8988T (cell line): ENCODE results near the gene TBC1D14.

Source experiments
- DNase-seq: peaks from one replicate; pipeline ENCODE4 v3.0.0; 2011

The TBC1D14 gene

DNA sequence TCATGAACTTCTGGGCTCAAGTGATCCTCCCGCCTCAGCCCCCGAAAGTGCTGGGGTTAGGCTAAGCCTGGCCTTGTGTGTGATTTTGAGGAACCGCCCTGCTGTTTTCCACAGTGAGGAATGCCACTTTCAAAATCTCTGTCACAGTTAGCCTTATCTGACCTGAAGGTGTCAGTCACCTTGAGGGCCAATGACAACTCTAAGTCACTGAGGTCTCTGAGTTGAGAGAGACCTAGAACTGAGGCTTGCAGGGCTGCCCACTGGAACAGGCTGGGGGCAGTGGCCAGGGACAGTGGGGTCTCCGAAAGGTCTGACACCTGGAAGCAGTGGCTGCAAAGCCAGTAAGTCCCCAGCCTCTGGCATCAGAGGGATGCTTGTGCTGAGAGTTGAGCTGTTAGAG is 139.7 kb downstream of the TBC1D14 start:
- DNase-seq = no peak

DNA sequence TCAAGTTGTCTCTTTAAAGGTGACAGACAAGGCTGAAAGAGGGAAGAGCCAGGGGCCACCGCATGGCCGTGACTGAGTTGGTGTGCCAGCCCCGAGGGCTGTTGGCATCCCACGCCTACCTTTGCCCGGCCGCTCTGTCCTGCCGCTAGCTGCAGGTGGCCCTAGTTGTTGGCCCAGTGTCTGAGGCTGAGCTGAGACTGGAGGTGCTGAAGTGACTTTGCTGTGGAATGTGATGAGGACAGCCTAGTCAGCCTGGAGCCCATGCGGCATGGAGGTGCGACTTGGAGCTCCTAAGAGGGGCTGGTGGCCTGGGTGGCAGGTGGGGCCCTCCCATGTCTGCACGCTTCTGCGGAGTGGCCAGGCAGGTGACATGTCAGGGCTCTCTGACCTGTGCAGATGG is 140.1 kb downstream of the TBC1D14 start:
- no peak for DNase-seq

DNA sequence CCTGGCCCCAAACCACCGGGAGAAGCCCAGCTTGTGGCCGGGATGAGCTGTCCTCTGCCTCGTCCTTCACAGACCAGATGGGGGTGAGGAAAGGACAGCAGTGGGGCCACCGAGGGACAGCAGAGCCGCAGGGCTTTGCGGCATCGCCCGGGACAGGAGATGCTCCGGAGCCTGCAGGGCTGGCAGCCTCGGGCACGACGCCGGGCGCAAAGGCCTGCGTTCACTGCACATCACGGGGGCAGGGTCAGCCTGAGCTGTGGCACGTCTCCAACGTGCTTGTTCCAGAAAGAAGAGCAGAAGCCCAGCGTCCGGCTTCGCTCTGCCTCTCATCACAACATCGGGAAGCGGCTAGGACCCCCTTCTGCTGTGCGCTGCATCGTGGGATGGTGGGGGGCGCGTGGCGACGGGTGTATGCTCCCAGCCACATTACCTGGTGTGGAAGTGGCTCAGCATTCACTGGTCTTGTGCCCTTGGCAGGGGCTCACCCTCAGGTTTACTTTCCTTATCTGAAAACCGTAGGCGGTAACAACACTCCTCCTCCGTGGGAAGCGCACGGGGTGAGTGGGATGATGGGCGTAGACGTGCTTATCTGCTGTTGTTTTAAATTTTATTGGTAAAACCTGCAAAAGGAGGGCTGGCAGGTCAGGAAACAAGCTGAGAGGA is 141.0 kb downstream of the TBC1D14 start:
- no peak for DNase-seq

DNA sequence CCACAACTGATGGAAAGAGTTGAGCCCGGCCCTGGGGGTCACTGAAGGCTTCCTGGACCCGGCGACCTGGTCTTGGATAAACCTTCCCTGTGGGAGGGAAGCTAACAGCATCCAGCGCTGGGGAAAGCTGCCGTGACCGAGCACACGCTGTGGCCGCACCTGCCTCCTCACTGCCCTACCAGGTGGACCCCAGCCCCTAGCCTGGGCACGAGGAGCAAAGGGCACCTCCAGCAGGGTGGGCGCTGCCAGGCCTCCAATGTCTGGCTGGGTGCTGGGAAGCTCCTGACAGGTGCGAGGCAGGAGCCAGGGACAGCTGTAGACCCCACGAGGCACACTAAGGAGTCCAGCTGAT is 141.5 kb downstream of the TBC1D14 start:
- DNase-seq = no peak

DNA sequence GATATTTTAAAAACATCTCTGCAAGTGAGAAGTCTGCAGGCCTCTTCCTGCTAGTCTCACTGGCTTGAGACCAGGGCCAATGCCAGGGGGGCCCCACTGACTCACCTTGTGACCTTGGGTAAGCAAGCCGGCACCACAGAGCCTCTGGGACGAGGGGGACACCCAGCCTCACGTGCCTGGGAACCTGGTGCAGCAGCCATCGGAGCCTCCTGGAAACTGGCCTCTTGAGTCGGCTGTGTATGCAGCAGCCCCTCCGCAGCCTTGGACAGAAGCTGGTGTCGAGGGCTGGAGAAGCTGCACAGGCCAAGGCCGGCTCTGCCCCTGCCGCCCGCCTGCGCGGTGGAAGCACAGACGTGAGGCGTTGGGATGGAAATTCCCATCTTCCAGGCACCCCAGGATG is 142.3 kb downstream of the TBC1D14 start:
- no peak for DNase-seq

DNA sequence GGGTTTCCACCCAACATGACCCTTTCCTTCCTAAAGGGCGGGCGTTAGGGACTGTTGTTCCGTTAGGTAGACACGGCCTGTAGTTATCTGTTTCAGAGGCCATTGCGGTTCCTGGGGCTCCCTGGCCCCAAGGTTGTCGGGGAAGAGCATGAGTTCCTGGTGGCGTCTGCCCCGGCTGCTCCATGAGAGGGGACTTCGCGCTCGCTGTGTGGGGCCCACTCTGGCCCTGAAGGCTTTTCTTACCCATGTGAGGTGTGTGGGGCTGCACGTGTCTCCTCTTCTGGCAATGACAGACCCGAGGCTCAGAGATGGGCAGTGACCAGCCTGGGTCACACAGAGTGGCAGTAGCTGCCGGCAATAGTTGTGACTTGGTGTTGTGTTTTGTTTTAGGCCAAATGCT is 142.7 kb downstream of the TBC1D14 start:
- DNase-seq = no peak

DNA sequence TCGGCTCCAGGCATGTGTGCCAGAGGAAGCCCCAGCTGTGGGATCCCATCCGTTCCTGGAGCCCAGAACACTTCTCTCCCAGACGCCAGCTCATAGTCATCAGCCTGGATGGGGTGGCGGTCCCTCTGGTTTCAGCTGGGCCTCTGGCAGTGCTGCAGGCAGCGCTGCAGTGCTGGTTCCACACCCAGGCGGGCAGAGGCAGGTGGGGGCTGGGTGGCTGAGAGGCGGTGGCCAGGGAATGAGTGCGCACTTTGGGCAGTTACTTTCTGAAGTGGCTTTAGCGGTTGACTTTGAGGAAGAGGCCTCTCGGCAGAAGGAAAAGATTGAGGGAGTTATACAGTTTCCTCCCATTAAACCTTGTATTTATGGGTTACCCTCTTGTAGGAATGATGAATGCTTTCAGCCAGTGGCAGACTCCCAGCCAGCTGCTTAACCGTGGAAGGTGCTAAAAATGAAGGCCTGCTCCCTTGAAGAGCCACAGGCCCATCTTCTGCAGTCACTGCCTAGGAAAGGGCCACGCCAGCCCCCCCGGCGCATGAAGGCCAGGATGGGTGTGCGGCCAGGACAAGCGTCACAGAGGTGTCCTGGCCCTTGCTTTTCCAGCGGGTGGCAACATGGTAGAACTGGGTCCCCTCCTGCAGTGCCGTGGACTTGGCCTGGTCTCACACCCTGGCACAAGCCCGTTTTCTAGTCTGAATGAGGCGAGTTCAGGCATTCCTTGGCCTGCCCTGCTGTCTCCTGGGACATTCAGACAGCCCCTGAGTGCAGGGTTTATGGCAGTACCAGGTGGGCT is 143.5 kb downstream of the TBC1D14 start:
- DNase-seq = no peak

DNA sequence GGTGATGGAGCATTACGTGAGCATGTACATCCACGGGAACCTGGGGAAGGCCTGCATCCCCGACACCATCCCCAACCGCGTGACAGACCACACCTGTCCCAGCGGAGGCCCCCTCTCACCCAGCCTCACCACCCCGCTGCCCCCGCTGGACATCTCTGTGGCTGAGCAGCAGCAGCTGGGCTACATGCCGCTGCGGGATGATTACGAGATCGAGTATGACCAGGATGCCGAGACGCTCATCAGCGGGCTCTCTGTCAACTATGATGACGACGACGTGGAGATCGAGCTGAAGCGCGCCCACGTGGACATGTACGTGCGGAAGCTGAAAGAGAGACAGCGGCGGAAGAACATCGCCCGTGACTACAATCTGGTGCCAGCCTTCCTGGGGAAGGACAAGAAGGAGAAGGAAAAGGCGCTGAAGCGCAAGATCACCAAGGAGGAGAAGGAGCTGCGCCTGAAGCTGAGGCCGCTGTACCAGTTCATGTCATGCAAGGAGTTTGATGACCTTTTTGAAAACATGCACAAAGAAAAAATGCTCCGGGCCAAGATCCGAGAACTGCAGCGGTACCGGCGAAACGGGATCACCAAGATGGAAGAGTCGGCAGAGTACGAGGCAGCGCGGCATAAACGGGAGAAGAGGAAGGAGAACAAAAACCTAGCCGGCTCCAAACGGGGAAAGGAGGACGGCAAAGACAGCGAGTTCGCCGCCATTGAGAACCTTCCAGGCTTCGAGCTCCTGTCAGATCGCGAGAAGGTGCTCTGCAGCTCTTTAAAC is 144.7 kb downstream of the TBC1D14 start:
- no peak for DNase-seq

DNA sequence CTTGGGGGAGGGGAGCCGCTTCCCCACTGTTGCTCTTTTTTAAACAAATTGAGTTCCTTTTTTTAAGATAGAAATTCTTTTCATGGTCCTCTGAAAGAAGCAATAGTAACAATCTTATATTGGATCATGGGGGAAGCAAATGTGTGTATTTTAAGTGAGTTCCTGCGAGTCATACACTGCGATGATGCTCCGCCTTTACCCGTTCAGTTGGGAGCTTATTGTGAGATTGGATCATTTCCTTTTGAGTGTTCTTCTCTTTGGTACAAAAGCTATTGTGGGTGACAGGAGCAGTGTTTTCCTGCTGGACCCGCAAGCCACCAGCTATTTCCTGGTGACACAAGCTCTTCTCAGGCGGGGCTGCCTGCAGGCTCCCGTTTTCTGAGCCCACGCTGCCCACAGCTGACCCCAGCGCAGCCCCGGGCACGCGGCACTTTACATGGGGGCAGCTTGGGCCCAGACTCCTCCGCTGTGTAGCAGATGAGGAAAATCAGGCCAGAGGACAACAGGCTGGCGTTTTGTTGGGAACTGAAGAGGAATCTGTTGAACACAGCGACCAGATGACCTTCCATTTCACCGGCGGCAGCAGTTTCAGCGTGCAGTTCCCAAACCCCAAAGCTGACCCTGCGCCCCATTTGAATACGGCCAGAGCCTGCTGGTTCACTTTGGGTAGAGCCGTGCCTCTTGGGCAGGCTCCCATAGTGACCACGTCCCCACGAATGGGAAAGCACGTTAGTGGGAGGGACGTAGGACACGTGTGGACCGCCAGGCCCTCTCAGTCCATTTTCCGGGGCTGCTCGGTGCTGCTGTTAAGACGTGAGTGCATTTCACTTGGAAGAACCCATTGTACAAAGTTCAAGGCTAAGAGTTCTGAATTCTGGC is 145.7 kb downstream of the TBC1D14 start:
- no peak for DNase-seq

DNA sequence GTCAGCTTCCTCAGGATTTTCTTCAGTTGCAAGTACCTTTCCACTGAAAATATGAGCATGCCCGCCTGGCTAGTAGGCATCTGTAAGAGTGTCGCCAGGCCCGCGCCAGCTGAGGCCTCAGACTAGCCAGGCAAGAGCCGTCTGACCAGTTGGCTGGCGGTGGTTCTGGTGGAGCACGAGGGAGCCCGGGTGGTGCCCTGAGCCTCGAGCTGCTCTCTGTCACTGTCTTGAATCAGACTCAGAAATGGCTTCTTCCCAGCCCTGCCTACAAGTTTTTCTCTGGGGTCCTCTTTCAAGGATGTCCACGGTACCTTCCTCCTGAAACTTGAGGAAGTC is 146.3 kb downstream of the TBC1D14 start:
- DNase-seq = no peak

DNA sequence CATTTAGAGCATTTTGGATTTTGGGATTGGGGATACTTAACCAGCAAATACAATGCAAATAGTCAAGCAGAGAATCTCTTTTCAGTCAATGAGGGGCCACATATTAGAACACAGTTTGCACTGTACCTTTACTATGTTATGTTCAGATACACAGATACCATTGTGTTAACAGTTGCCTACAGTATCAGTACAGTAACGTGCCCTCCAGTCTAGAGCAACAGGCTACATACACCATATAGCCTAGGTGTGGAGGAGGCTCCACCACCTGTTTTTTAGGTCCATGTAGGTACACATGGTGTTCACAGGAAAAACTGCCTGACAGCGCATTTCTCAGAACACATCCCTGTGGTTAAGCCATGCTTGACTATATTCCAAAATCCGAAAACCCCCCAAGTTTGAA is 149.2 kb downstream of the TBC1D14 start:
- DNase-seq = no peak

DNA sequence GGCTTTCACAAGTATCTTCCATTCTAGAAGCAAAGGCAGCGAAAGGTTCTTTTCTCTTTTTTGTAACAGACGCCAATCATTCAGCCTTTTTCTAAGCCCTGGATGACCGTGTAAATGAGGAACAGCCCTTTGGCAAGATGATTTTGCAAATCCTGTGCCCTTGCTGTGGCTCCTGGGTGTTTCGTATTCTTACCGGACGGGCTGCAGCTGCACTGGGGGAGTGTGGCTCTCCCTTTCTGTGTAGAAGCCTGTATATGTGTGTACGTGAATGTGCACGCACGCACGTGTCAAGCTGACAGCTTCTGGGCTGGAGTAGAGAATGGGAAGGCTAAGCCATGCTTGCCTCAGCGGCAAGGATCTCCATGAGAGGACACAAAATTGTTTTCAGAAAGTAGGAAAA is 150.0 kb downstream of the TBC1D14 start:
- no peak for DNase-seq

DNA sequence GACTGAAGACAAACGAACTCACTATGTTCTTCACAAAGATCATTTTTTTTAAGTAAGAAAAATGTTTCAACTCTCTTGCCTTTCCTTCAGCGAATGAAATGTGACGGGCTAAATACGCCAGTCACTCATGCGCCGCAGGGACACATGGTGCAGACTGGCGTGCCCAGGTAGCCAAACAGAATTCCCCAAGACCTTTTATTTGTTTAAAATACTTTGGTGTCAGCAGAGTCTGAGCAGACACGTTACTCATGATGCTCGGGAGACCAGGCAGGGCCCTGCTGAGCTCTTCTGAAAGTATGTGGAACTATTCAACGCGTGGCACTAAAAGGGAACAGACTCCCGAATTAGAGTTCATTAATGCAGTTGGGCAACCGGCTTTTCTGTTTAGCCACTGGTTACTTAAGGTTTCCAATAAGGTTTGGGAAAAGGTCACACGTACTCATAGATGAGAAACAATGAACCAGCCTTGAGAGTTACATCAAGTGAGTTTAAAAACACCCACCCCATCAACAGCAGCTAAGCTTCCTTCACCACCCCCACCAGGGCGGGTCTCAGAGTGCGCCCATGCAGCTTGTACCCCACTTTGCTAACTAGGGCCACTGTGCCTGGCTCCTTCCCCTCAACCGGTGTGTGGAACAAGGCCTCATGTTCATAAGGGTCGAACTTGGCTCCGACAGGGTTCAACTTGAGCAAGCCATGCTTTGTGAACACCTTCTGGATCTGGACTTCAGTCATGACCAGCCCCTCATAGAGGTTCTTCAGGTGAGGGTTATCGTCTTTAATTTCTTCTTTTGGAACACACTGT is 150.9 kb downstream of the TBC1D14 start:
- DNase-seq = no peak

DNA sequence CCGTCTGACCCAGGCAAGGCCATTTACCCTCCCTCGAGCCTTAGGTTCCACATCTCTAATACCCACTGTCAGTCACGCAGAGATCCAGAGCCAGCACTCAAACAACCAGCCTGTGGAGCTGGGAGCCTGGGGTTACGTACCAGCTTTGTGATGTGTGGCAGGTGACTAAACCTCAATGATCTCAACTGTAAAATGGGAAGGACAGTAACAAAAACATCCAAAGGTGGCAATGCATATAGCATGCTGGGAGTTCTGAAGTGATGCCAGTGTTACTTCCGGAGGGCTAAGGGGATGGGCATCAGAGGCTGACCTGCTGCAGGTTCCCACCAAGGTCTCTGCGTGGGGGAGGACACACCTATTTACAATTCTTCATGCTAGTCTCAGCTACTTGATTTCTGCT is 152.2 kb downstream of the TBC1D14 start:
- DNase-seq = no peak

DNA sequence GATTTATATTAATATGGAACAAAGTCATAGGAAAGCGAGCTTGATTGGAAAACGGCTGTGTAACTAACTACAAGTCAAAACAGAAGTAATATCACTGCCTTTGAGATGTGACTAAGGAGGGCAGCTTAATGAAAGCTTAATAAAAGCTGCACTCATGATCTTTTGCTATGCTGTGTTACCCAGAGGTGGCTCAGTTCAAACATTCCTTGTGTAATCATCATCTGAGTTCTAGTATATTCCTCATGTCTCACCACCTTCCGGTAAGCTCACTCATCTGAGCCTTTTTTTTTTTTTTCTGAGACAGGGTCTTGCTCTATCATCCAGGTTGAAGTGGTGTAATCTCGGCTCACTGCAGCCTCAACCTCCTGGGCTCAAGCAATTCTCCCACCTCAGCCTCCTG is 153.2 kb downstream of the TBC1D14 start:
- DNase-seq = no peak

DNA sequence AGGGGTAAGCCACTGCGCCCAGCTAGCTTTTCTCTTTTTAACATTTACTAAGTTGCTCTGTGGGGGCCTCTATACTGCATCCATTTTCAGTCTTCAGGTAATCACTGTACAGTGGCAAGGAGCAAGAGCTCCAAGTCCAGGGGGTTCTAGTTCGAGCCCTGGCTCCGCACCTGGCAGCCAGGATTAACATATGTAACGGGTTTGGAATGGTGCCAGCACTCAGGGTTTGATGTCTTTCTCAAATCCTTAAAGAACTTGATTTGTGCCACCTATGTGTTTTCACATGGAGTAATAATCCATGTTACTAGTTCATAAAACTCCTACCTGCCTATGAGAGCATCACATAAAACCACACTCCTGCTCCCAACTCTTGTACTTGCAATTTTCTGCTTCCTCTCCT is 153.7 kb downstream of the TBC1D14 start:
- DNase-seq = no peak

DNA sequence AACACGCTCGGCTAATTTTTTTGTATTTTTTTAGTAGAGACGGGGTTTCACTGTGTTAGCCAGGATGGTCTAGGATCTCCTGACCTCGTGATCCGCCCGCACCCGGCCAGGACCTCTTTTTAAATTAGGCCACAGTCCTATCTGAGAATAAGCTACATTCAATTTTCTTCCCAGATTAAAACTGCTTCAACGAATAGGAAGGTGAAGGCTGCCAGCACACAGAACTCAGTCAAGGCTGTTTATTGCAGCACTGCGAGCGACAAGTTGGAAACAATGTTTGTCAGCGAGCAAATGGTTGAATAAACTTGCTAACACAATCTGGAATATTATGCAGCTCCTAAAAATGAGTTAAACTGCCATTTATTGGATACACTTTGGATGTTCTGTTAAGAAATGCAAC is 156.4 kb downstream of the TBC1D14 start:
- no peak for DNase-seq

DNA sequence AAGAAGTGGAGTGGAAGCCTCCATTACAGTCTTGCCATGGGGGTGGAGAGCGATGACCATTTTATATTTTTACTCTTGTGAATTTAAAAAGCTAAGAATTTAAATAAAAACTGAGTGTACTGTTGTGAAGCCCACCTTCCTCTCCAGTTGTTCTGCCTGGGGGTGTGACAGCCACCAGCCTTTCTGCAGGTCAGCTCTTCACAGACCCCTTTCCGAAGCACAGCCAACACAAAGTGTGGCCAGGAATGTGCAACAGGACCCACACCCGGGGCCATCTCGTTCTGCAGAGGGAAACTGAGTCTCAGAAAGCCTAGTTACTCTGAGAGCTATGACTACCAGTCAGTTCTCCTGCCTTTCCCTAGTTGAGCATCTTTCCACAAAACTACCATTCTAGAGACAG is 156.9 kb downstream of the TBC1D14 start:
- no peak for DNase-seq

DNA sequence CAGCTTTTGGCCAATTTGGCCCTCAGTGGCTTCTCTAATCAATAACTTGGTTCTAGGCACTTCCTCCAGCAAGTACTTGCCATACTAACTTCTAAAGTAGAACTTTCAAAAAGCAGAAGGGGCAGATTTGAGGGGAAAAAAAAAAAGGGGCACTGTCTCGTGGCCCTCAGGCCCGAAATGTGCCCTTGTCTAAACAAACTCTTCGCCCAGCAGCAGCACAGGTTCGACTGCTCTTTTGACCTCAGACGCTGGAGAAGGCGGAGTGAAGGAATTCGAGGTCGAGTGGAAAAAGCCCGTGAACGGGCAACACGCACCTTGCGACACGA is 157.5 kb downstream of the TBC1D14 start:
- no peak for DNase-seq

DNA sequence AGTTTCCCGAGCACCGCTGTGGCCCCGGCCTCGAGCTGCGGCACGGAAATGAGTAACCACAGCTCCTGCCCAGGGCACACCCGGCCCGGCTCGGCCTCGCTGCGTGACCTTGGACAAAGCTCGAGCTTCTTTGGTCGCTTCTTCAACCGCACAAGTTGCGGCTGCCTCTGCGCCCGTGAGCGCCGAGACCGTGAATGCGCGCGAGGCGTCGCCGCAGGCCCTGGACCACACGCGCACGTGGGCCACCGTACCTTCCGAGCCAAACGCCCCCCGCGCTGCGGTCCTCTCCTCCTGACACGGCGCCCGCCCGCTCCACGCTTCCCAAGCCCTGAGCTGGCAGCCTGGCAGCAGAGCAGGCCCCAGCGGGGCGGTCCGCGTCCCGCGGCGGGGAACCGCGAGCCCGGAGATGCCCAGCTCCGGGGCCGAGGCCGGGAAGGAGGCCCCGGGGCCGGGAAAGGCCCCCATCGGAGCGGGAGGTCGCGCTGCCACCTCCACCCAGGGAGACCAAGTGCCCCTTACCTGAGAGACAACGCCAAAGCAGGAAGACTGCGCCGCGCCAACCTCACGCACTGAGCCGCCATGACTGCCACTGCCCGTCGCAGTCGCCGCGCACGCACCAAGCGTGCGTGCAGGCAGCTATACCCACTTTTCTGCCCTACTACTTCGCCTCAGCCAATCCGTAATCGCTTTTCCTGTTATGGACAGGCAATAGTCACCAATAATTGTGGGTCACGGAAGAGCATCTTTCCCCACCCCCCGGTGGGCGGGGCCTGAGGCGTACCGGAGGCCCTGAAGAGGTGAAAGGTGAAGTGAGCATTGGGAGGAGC is 158.0 kb downstream of the TBC1D14 start, which contains the start of gene GRPEL1:
Gene GRPEL1, minus strand, starts transcription at position 613 of the 827 bp plus-strand sequence. Its CDS starts 32 bp downstream, at position 581.
- peak; percentile 78 for DNase-seq

DNA sequence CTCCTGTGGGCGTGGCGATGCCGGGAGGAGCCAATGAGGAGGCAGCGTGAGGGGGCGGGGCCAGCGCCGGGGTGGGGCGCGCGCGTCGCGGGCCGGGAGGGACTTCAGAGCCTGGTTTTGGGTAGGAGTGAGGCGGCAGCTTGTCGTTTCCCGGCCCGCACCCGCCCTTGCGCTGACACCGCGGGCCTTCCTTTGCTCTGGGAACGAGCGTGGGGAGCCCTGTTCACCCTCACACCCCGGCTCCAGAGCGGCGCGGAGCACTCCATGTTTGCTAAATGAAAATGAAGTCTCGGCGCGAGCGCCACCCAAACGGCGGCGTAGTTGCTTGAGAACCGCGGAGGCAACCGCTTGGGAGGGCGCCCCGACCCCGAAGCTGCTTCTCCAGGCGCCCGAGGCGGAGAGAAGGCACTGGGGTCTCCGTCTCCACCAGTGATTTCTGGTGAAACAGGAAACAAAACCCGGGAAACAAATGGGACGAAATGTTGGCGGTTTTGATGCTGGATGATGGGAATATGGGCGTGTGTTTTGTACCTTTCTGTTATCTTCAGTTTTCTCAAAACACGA is 158.7 kb downstream of the TBC1D14 start:
- DNase-seq = no peak
